ENCODE data around the gene OR9G4. TPM values are rescaled to one million over a fixed set of nuclear protein-coding genes. Genes with fewer than 3 reads are reported as not detected.

The OR9G4 gene
- total RNA-seq, 1 experiment from 2014 or later: not detected

- no peaks in the 10 kb centered on the region for H3K36me3 Mint-ChIP-seq
- H3K27me3 Mint-ChIP-seq (ENCODE audit: low read depth): no peaks in the 10 kb centered on the region
- CTCF ChIA-PET: no interaction called here
- no peak for TF ChIP-seq CREB1 (CRISPR knock-in tag; IDR thresholded peaks at IDR 0.05)
- no peak for ATAC-seq
- H3K4me1 Mint-ChIP-seq: no peaks in the 10 kb centered on the region
- no peaks in the 10 kb centered on the region for H3K9me3 Mint-ChIP-seq
- peak overlapping the region; percentile 11; the same call in 1 of the 2 replicates for H3K27ac Mint-ChIP-seq
- no peak overlapping the region for H3K4me3 Mint-ChIP-seq
- DNase-seq (ENCODE audit: low spot score): no peak
- POLR2A ChIA-PET: no interaction called here
Observed at GRCh38 chr11:56720513-56720912, 28.0 kb downstream of the OR9G4 start.

- Mint-ChIP-seq H3K4me3 (no peak overlapping the region), H3K4me1 (no peaks in the 10 kb centered on the region), H3K36me3 (no peaks in the 10 kb centered on the region), H3K27ac (no peak overlapping the region), H3K27me3 (ENCODE audit: low read depth) (no peaks in the 10 kb centered on the region; the same call in 1 of the 2 replicates), H3K9me3 (peaks cover 6% of the 10 kb centered on the region)
- ChIA-PET CTCF (no interaction called here), POLR2A (no interaction called here)
- DNase-seq (ENCODE audit: low spot score) (no peak), ATAC-seq (no peak)
- TF ChIP-seq NFATC4 (CRISPR knock-in tag; IDR thresholded peaks at IDR 0.05): no peak
- no peak for TF ChIP-seq ZNF232 (CRISPR knock-in tag; IDR thresholded peaks at IDR 0.05)
- TF ChIP-seq JAZF1 (CRISPR knock-in tag; IDR thresholded peaks at IDR 0.05): no peak
- no peak for TF ChIP-seq ZNF219 (CRISPR knock-in tag; IDR thresholded peaks at IDR 0.05; ENCODE audit: borderline replicate concordance)
- no peak for TF ChIP-seq ZNF138 (CRISPR knock-in tag; conservative IDR thresholded peaks at IDR 0.05)
- TF ChIP-seq ZNF532 (CRISPR knock-in tag; IDR thresholded peaks at IDR 0.05; ENCODE audit: borderline replicate concordance): no peak
- TF ChIP-seq ZBTB43 (CRISPR knock-in tag; IDR thresholded peaks at IDR 0.05): no peak
- no peak for TF ChIP-seq ZNF671 (CRISPR knock-in tag; IDR thresholded peaks at IDR 0.05)
Observed at GRCh38 chr11:56716379-56716854, 32.1 kb downstream of the OR9G4 start.

GRCh38 chr11:56714206-56714605, 34.3 kb downstream of the OR9G4 start:
- ATAC-seq: no peak
- TF ChIP-seq ATF6 (CRISPR knock-in tag; IDR thresholded peaks at IDR 0.05): no peak
- TF ChIP-seq RORB (CRISPR knock-in tag; IDR thresholded peaks at IDR 0.05): no peak
- TF ChIP-seq ZNF671 (CRISPR knock-in tag; IDR thresholded peaks at IDR 0.05): no peak
- no peak for TF ChIP-seq ATF2 (CRISPR knock-in tag; IDR thresholded peaks at IDR 0.05; ENCODE audit: borderline replicate concordance, low read depth)
- TF ChIP-seq NR1H2 (CRISPR knock-in tag; IDR thresholded peaks at IDR 0.05): no peak
- no peak for TF ChIP-seq TEAD4 (CRISPR knock-in tag; IDR thresholded peaks at IDR 0.05)
- TF ChIP-seq ETV6 (CRISPR knock-in tag; IDR thresholded peaks at IDR 0.05): no peak
- TF ChIP-seq ZNF416 (CRISPR knock-in tag; IDR thresholded peaks at IDR 0.05): no peak
- DNase-seq (ENCODE audit: low spot score): no peak
- Mint-ChIP-seq H3K4me1 (no peaks in the 10 kb centered on the region), H3K36me3 (0 out of 2 replicates have a peak, but pooled peaks cover under 1% of the 10 kb centered on the region), H3K9me3 (peaks cover 19% of the 10 kb centered on the region), H3K4me3 (no peak overlapping the region), H3K27ac (no peak overlapping the region), H3K27me3 (ENCODE audit: low read depth) (no peaks in the 10 kb centered on the region; the same call in 1 of the 2 replicates)
- POLR2A ChIA-PET: no interaction called here
- CTCF ChIA-PET: no interaction called here

All from WTC11 (cell line).